HuH-7 (cell line): ENCODE results near the gene IFNA10.
"Not testable (repeated sequence)": the region's sequence is repeated elsewhere in the genome, so short reads cannot be mapped to it uniquely, and the experiment has no call there.

Experiments used
- DNase-seq: peaks from one replicate; pipeline ENCODE4 v3.0.0; 2011; ENCODE audit warnings: low spot score

IFNA10 gene

DNA sequence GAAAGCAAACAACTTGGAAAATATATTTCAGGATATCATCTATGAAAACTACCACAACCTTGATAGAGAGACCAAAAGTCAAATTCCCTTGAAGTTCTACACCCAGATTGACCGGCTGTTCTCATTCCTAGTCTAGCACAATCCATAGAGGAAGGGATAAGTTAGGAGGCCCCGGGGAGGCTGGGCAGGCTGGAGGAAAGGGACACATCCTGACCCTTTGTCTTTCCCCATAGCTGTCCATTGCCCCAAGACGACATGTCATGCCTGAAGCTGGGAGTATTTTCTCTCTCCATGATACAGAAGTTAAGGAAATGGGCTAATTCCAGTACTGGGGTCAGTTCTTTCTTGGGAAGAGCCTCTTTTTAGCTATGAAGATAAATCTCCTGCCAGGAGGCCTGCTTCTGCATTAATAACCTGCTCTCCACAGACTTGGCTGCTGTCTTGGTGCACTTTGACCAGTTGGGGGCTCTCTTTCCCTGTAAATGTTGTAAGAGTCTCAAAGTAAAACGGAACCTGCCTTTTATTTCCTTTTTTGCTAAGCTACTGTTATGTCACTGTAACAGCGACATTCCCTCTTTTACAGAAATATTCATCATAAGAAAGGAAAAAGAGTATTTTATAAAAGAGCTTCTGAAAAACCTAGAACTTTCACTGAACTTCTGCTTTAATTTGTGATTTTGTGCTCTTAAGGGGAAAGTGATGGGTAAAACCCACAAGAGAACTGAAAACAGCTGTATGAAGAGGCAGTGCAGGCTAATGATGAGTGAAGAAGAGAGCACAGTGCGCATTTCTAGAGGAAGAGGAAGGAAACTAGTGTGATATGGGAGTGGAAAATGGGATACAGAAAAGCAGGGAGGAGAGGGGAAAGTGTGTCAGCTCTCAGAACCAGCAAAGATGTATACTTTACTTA, 11.8 kb downstream of the IFNA10 start:
- not testable (repeated sequence) for DNase-seq

DNA sequence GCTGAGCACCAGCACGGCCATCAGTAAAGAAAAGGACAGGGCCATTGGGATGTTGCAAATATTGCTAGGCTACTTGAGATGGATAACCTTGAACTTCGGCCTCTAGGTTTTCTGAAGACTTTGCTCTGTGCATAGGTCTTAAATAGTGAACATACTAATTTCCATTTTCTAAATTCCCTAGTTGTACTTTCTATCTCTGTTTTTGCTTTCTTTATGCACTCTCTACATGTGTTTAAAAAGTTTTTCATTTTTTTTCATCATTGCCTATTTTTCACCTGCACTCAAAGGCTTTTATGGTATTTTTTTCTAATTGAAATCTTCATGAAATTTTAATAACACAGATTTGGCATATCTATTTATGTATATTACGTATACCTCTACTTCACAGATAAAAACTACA, 19.5 kb downstream of the IFNA10 start, which contains the start of gene IFNA4:
Gene IFNA4, minus strand, starts transcription at position 101 of the 400 bp plus-strand sequence. Its CDS starts 56 bp downstream, at position 45.
- DNase-seq = not testable (repeated sequence)

DNA sequence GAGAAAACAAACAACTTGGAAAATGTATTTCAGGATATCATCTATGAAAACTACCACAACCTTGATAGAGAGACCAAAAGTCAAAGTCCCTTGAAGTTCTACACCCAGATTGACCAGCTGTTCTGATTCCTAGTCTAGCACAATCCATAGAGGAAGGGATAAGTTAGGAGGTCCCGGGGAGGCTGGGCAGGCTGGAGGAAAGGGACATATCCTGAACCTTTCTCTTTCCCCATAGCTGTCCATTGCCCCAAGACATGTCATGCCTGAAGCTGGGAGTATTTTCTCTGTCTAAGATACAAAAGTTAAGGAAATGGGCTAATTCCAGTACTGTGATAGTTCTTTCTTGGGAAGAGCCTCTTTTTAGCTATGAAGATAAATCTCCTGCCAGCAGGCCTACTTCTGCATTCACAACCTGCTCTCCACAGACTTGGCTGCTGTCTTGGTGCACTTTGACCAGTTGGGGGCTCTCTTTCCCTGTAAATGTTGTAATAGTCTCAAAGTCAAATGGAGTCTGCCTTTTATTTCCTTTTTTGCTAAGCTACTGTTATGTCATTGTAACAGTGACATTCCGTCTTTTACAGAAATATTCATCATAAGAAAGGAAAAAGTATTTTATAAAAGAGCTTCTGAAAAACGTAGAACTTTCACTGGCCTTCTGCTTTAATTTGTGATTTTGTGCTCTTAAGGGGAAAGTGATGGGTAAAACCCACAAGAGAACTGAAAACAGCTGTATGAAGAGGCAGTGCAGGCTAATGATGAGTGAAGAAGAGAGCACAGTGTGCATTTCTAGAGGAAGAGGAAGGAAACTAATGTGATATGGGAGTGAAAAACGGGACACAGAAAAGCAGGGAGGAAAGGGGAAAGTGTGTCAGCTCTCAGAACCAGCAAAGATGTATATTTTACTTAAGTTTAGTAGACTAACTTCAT, 23.9 kb downstream of the IFNA10 start:
- DNase-seq = not testable (repeated sequence)

DNA sequence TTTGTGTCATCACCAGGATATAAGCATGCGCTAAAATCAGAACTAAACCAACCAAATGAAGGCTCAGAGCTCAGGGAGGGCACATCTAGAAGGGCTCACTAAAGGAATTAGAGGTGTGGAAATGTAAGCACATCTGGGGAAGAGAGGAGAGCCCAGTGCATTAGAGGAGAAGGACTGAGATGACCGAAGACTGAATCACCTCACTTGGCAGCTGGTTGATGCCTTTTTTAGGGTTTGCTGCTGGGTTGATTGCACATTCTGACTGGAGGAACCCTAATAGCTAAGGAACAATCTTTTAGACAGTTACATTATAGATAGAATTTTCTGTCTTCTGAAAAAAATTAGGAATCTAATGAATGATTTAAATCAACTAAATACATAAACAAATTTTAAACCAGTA, 32.3 kb downstream of the IFNA10 start:
- DNase-seq = no peak

DNA sequence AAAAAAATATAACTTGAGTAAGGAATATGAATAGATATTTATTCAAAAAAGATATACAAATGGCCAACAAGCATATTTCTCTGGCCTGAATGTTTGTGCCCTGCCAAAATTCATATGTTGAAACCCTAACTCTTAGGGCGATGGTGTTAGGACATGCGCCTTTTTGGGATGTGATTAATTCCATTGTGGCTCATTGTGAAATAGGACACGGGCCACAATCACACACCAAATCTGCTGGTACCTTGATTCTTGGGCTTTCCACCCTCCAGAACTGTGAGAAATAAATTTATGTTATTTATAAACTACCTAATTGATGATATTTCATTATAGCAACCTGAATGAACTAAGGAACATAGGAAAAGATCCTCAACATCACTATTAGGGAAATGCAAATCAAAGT, 34.8 kb downstream of the IFNA10 start:
- no peak for DNase-seq

DNA sequence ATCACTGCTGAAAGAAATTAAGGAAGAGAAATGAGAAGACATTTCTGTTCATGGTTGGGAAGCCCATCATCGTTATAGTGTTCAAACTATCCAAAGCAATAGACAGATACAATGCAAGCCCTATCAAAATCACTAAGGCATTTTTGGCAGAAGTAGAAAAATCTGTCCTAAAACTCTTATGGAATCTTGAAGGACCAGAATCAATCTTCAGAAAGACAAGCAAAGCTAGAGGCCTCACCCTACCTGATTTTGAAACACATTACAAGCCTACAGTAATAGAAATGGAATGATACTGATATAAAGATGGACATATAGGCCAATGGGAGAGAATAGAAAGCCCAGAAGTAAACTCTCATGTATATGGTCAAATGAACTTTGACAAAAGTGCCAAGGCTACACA, 35.6 kb downstream of the IFNA10 start:
- DNase-seq = no peak

DNA sequence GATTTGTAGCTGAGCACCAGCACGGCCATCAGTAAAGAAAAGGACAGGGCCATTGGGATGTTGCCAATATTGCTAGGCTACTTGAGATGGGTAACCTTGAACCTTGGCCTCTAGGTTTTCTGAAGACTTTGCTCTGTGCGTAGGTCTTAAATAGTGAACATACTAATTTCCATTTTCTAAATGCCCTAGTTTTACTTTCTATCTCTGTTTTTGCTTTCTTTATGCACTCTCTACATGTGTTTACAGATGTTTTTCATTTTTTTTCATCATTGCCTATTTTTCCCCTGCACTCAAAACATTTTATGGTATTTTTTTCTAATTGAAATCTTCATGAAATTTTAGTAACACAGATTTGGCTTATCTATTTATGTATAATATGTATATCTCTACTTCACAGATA, 40.4 kb downstream of the IFNA10 start, which contains the start of gene IFNA21:
Gene IFNA21, minus strand, starts transcription at position 101 of the 400 bp plus-strand sequence. Its CDS starts 48 bp downstream, at position 53.
- not testable (repeated sequence) for DNase-seq

DNA sequence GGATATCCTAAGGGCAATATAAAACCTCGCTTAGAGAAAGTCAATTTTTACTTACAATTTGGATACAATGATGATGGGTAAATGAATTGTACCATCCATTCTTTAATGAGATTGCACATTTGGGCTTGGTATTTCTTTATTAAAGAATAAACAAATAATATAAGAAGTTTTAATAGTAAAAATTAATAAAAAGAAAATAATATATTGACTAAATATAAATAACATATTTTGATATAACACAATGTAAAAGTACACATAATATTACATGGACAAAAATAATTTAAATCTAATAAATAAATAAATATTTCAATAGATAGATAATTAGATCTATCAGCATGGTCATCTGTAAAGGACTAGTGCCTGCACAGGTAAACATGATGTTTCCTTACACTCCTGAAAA, 41.4 kb downstream of the IFNA10 start:
- no peak for DNase-seq

DNA sequence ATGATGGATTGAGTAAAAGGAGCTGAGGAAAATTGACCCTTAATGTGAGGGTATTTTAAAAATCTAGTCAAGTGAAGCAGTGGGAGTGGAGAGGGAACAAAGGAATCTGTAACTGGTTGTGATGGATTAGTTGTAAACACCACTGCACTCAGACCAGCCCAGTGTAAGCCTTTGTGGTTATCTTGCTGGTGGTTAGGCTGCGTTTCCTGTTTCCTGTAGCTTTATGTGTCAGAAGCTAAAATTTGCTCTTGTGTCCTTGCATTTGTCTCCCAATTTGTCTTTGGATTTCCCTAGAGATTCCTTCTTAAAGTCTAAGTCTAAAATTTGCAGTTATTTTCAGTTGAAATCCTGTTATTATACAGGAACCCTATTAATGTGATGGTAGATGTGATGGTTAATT, 46.8 kb downstream of the IFNA10 start:
- DNase-seq = no peak
